Heart right ventricle (tissue), 16 donors: Measurements from ENCODE around the gene CDC25A. TPM values are rescaled to one million over a fixed set of nuclear protein-coding genes. Genes with fewer than 3 reads are reported as not detected.

ENCODE experiments used
- ATAC-seq, 8 donors: fragments of 200-7000 bp; cut with Tn5 transposase; one replicate each; pipeline ENCODE4 v1.9.1; 2020; ENCODE audit warnings: mild to moderate bottlenecking in 8 of 8, moderate library complexity in 8 of 8, moderate number of reproducible peaks in 1 of 8
- DNase-seq, 2 donors: peaks; one replicate each; pipeline ENCODE4 v3.0.0-alpha.2; 2020
- H3K27ac ChIP-seq, 10 donors: fragments of 200-600 bp; sonication (generic) in 2 of 10; one replicate each; pipeline versions ENCODE4 v1.5.0 to v1.8.0; 2020 to 2022; ENCODE audit warnings: mild to moderate bottlenecking in 3 of 10
- H3K27me3 ChIP-seq, 7 donors: fragments of 200-600 bp; one replicate each; pipeline ENCODE4 v1.8.0; 2021 to 2022; ENCODE audit warnings: mild to moderate bottlenecking in 2 of 7
- H3K36me3 ChIP-seq, 9 donors: fragments of 200-600 bp; sonication (generic) in 1 of 9; one replicate each; pipeline versions ENCODE4 v1.5.0 to v1.8.0; 2020 to 2022; ENCODE audit warnings: mild to moderate bottlenecking in 2 of 9
- H3K4me1 ChIP-seq, 9 donors: fragments of 200-600 bp; sonication (generic) in 1 of 9; one replicate each; pipeline versions ENCODE4 v1.5.0 to v1.8.0; 2020 to 2022; ENCODE audit warnings: mild to moderate bottlenecking in 4 of 9
- H3K4me3 ChIP-seq, 10 donors: fragments of 200-600 bp; sonication (generic) in 2 of 10; one replicate each; pipeline versions ENCODE4 v1.5.0 to v1.8.0; 2020 to 2022; ENCODE audit warnings: mild to moderate bottlenecking in 7 of 10, moderate library complexity in 2 of 10
- H3K9me3 ChIP-seq, 11 donors: fragments of 200-600 bp in 10 of 11; sonication (generic) in 2 of 11; one replicate each; pipeline versions ENCODE4 v1.5.0 to v1.8.0; 2013 to 2022; ENCODE audit warnings: mild to moderate bottlenecking in 2 of 11, control low read depth in 1 of 11, moderate library complexity in 1 of 11
- WGBS, 2 donors: extraction: QIAGEN DNeasy Blood & Tissue Kit; methylation state at CpG; one replicate each; pipeline ENCODE4 v1.1.7; 2013; ENCODE audit warnings: inconsistent platforms in 1 of 2; 5-methylcytosine and 5-hydroxymethylcytosine counted together
- intact Hi-C, 10 donors: fragments of 100-400 bp; cut with DNase I; formaldehyde crosslinking; loops; one replicate each; pipeline versions ENCODE4 v1.11.1 to v1.14.2; 2022
- polyA plus RNA-seq, 2 donors: library from polyadenylated mRNA; stranded (reverse); fragments of 200-250 nt; gene quantifications; one replicate each; pipeline ENCODE4 v1.2.3, GENCODE V29; 2013
- total RNA-seq, 10 donors: library from RNA; stranded (reverse); fragmentation: NEBNext Ultra II Directional in 3 of 10; extraction: Animal tissue kit (Norgen Biotek cat#: 25700) in 3 of 10; gene quantifications; one replicate each; pipeline versions ENCODE4 v1.2.1 to v1.2.4, GENCODE V29; 2021 to 2023
- TF ChIP-seq, protein P1 (sequence below), 9 donors: fragments of 200-600 bp; sonication (generic) in 2 of 9; IDR thresholded peaks; one replicate each; pipeline versions ENCODE4 v1.5.0 to v1.8.0; 2021 to 2022; ENCODE audit warnings: antibody characterized with exemption in 9 of 9, mild to moderate bottlenecking in 5 of 9, moderate library complexity in 1 of 9
- donor health status: Arrhythmogenic right ventricular cardiomyopathy.
- donor health status: ischemic (EF 13 %, LVEDD 7.1; RV severe dilation, severe dysfunction).
- donor health status: healthy with polysubstance abuse.
- donor health status: DM: no; HTN: yes; CAD: no.
- donor health status: DM: no; HTN: no; CAD: no.
- donor health status: ischemic (EF 25% LVEDD 6.9; RV normal size, moderate dysfunction).
- donor health status: ischemic (EF 25% LVEDD 5.7; RV mildly dilated, moderate dysfunction).
- donor health status: healthy.
- donor health status: DM: yes; HTN: yes; CAD: no.
- donor health status: Ischemic cardiomyopathy.
- donor health status: ischemic (EF 35%, LVEDD 5.7; RV mildly dilated, moderate dysfunction).
- donor health status: nonischemic (EF 11% LVEDD 7.7; RV severe dilation, severe dysfunction).
- donor health status: DM: yes; HTN: yes; CAD: no.
- donor health status: PGD.
- donor health status: ischemic (EF 29% LVEDD 5.4; RV normal size, mild dysfunction).
- donor health status: nonischemic (EF 23%, LVEDD 6.1; RV moderate dilation, normal function).

CDC25A gene
- total and polyA plus RNA-seq, 12 donors = 0.20 to 3.2 (median 0.99) TPM

DNA sequence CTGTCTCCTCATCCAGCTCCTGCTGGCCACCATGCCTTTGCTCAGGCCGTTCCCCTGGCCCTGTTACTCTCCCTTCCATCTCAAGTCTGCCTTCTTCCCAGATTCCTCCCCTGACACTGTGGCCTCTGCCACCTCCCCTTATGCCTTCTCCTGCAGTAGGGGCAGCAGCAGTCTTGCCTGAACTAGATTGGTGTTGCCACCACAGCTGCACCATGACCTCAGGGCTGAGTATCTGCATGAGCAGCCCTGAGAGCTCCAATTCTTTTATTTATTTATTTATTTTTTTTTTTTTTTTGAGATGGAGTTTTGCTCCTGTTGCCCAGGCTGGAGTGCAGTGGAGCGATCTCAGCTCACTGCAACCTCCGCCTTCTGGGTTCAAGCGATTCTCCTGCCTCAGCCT is 21.2 kb upstream of the CDC25A start:
- Histone ChIP-seq H3K9me3 (no peaks in the 10 kb centered on the region), H3K36me3 (no peaks in the 10 kb centered on the region), H3K4me3 (no peak overlapping the region), H3K27ac (no peak overlapping the region), H3K27me3 (no peaks in the 10 kb centered on the region), H3K4me1 (peaks cover 0 to under 1% (median 0%) of the 10 kb centered on the region in 9 donors)
- ATAC-seq (no peak), DNase-seq (no peak)
- intact Hi-C loops = no loop called here
- TF ChIP-seq, protein P1, sequence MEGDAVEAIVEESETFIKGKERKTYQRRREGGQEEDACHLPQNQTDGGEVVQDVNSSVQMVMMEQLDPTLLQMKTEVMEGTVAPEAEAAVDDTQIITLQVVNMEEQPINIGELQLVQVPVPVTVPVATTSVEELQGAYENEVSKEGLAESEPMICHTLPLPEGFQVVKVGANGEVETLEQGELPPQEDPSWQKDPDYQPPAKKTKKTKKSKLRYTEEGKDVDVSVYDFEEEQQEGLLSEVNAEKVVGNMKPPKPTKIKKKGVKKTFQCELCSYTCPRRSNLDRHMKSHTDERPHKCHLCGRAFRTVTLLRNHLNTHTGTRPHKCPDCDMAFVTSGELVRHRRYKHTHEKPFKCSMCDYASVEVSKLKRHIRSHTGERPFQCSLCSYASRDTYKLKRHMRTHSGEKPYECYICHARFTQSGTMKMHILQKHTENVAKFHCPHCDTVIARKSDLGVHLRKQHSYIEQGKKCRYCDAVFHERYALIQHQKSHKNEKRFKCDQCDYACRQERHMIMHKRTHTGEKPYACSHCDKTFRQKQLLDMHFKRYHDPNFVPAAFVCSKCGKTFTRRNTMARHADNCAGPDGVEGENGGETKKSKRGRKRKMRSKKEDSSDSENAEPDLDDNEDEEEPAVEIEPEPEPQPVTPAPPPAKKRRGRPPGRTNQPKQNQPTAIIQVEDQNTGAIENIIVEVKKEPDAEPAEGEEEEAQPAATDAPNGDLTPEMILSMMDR (IDR thresholded peaks at IDR 0.05) = no peak
- WGBS, 2 donors = 93 to 99% methylated on average over 4 of the region's 4 CpGs

DNA sequence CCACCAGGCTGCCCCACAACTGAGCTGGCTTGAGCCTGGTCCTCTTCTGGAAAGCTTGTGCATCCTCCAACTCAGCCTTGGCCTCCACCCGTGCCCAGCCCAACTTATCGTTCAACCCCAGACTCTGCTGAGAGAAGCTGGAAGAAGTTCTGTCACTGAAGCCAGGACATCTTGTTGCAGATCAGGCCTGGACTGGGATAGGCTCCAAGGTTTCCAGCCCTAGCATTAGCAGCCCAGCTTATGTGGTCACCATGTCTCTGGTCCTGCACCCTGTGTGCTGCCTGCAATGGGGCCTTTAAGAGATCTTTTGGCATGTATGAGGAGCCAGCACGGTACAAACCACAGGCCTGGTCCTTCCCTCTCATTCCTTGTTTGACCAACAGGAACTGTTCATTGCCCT is 19.9 kb upstream of the CDC25A start:
- H3K4me3 ChIP-seq = no peak overlapping the region
- WGBS, 2 donors = 65 to 75% methylated on average over 3 of the region's 3 CpGs
- H3K27ac ChIP-seq = no peak overlapping the region
- intact Hi-C loops = no loop called here
- DNase-seq (no peak), ATAC-seq (peak in 3 of 8 donors; percentile 31 to 57 (median 44))
- H3K9me3 ChIP-seq = no peaks in the 10 kb centered on the region
- H3K4me1 ChIP-seq = no peaks in the 10 kb centered on the region
- H3K36me3 ChIP-seq = no peaks in the 10 kb centered on the region
- H3K27me3 ChIP-seq = no peaks in the 10 kb centered on the region
- TF ChIP-seq, protein P1 (IDR thresholded peaks at IDR 0.05) = no peak

GRCh38 chr3:48202632-48203031 is 14.4 kb upstream of the CDC25A start:
- no peaks in the 10 kb centered on the region for H3K36me3 ChIP-seq
- H3K9me3 ChIP-seq = no peaks in the 10 kb centered on the region
- no peak overlapping the region for H3K4me3 ChIP-seq
- no peaks in the 10 kb centered on the region for H3K27me3 ChIP-seq
- ATAC-seq (no peak), DNase-seq (no peak)
- H3K27ac ChIP-seq = no peak overlapping the region
- intact Hi-C loops = no loop called here
- WGBS, 2 donors = 75 to 85% methylated on average over 6 of the region's 6 CpGs
- no peaks in the 10 kb centered on the region for H3K4me1 ChIP-seq
- TF ChIP-seq, protein P1 (IDR thresholded peaks at IDR 0.05) = no peak

- no peak for ATAC-seq
- Histone ChIP-seq H3K4me1 (no peaks in the 10 kb centered on the region), H3K27ac (no peak overlapping the region), H3K36me3 (no peaks in the 10 kb centered on the region), H3K9me3 (no peaks in the 10 kb centered on the region), H3K4me3 (no peak overlapping the region), H3K27me3 (no peaks in the 10 kb centered on the region)
- DNase-seq = no peak
- TF ChIP-seq, protein P1 (IDR thresholded peaks at IDR 0.05) = no peak
- intact Hi-C loops = loop anchor here in 1 of 10 donors (10.0 kb wide), 1 partner anchor 236 kb away; the partner anchor contains the start of gene PLXNB1
Observed at GRCh38 chr3:48199117-48199516, 10.9 kb upstream of the CDC25A start.
